ENCODE results near the gene GAB2.

Gene GAB2

GRCh38 chr11:78205691-78206090 lies 211.9 kb downstream of the GAB2 start:
- no peak for DNase-seq (ENCODE audit: low read depth in 2 of 2)

- no peak for DNase-seq (ENCODE audit: low read depth in 2 of 2)
These were observed 212.4 kb downstream of the GAB2 start for GRCh38 chr11:78205256-78205655.

GRCh38 chr11:78203184-78203583 lies 214.4 kb downstream of the GAB2 start:
- DNase-seq (ENCODE audit: low read depth in 2 of 2) = no peak

GRCh38 chr11:78202733-78203167 lies 214.9 kb downstream of the GAB2 start:
- DNase-seq (ENCODE audit: low read depth in 2 of 2) = peak in 1 of 2 donors; percentile 8

GRCh38 chr11:78201096-78201818 lies 216.4 kb downstream of the GAB2 start:
- DNase-seq (ENCODE audit: low read depth in 2 of 2) = no peak

GRCh38 chr11:78200553-78200952 lies 217.1 kb downstream of the GAB2 start:
- DNase-seq (ENCODE audit: low read depth in 2 of 2) = no peak

- no peak for DNase-seq (ENCODE audit: low read depth in 2 of 2)
These were observed 217.6 kb downstream of the GAB2 start for GRCh38 chr11:78200061-78200460.

- DNase-seq (ENCODE audit: low read depth in 2 of 2) = no peak
These were observed 218.0 kb downstream of the GAB2 start for GRCh38 chr11:78199653-78200015.

- DNase-seq (ENCODE audit: low read depth in 2 of 2) = no peak
These were observed 218.5 kb downstream of the GAB2 start for GRCh38 chr11:78199015-78199652.

GRCh38 chr11:78197816-78198215 lies 219.8 kb downstream of the GAB2 start:
- DNase-seq (ENCODE audit: low read depth in 2 of 2) = no peak

- no peak for DNase-seq (ENCODE audit: low read depth in 2 of 2)
These were observed 220.9 kb downstream of the GAB2 start for GRCh38 chr11:78196661-78197091.

- DNase-seq (ENCODE audit: low read depth in 2 of 2) = no peak
These were observed 221.6 kb downstream of the GAB2 start for GRCh38 chr11:78195917-78196560.

GRCh38 chr11:78194490-78194889 lies 223.1 kb downstream of the GAB2 start:
- DNase-seq (ENCODE audit: low read depth in 2 of 2) = no peak

- no peak for DNase-seq (ENCODE audit: low read depth in 2 of 2)
These were observed 223.8 kb downstream of the GAB2 start for GRCh38 chr11:78193806-78194205.

- no peak for DNase-seq (ENCODE audit: low read depth in 2 of 2)
These were observed 224.7 kb downstream of the GAB2 start for GRCh38 chr11:78192911-78193351.

- no peak for DNase-seq (ENCODE audit: low read depth in 2 of 2)
These were observed 225.3 kb downstream of the GAB2 start for GRCh38 chr11:78192223-78192719.

- DNase-seq (ENCODE audit: low read depth in 2 of 2) = no peak
These were observed 226.6 kb downstream of the GAB2 start for GRCh38 chr11:78190871-78191538.

GRCh38 chr11:78190374-78190773 lies 227.2 kb downstream of the GAB2 start:
- DNase-seq (ENCODE audit: low read depth in 2 of 2) = no peak

GRCh38 chr11:78189851-78190250 lies 227.8 kb downstream of the GAB2 start:
- no peak for DNase-seq (ENCODE audit: low read depth in 2 of 2)

GRCh38 chr11:78189174-78189724 lies 228.4 kb downstream of the GAB2 start:
- no peak for DNase-seq (ENCODE audit: low read depth in 2 of 2)

GRCh38 chr11:78188286-78189173 lies 229.1 kb downstream of the GAB2 start, which contains the start of the genes KCTD21 and USP35:
TSS of gene KCTD21 (minus strand) at chr11:78188626. CDS start at chr11:78174554, 14,072 bp downstream.
TSS of gene USP35 (plus strand) at chr11:78188919. CDS start at chr11:78196246, 7,327 bp downstream.
- peak; percentile 85 to 92 for DNase-seq (ENCODE audit: low read depth in 2 of 2)

Data from stimulated activated CD4-positive, alpha-beta T cell treated with anti-CD3 and anti-CD28 coated beads, Interleukin-4, amount 100 ng/mL, for 48 hours (primary cell).